GM18505 (cell line): ENCODE data around the gene MAST1.
"Not testable (repeated sequence)": the region's sequence is repeated elsewhere in the genome, so short reads cannot be mapped to it uniquely, and the experiment has no call there.

ENCODE experiments used
- ATAC-seq: cut with Tn5 transposase; IDR thresholded peaks from one replicate; pipeline ENCODE4 v1.9.1; 2021; ENCODE audit not compliant: unreplicated experiment
- POLR2A ChIP-seq: IDR thresholded peaks from 4 replicates; pipeline ENCODE4 v1.6.1; 2011; ENCODE audit warnings: borderline replicate concordance; ENCODE audit not compliant: insufficient read depth, insufficient read length; ENCODE audit errors: extremely low read depth

MAST1 gene

DNA sequence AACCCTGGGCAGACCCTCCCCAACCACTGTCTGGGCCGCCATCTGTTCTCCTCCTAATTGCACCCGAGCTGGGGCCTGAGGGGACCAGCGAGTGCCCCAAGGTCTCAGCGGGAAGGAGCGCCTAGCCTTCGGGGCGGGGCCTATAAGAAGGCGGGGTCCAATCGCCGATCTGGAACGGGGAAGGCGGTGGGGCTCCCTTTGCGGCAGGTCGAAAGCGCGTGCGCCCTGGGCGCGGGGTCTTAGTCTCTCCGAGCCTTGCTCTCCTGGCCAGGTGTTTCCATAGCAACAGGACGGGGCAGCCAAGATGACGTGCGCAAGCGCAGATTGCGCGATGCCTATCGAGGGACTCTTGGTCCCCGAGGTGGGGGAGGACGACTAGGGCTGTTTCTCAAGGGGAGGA lies 2.8 kb downstream of the MAST1 start:
- no peak for ATAC-seq
- no peak for TF ChIP-seq POLR2A

DNA sequence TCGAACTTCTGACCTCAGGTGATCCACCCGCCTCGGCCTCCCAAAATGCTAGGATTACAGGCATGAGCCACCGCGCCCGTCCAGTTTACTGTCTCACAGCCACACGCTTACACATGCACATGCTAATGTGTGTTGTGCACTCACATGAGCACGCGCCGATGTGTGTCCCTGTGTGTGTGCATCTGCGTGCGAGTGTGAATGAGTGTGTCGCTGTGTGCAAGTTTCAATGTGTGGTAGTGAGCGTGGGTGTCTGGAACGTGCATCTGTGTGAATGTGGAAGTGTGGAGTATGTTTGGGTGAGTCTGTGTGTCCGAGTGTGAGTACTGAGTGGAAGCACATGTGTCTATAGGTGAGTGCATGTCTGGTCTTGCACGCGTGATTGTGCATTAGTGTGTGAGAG lies 4.2 kb downstream of the MAST1 start:
- no peak for ATAC-seq
- TF ChIP-seq POLR2A = no peak

DNA sequence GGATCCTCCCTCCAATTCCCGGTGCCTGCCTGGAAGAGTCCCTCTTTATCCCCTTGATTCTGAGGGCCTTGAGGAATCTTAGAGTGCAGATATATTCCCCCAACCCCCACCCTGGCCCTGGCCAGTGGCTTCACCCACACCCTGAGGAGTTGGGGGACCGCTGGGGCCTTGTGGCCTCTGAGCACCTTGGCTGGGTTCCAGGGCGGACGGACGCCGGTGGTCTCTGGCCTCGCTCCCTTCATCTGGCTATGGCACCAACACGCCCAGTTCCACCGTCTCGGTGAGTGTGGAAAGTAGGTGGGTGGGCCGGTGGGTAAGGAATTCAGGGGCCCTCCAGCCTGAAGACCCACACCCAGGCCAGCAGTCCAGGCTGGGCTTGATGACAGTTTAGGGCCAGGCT lies 5.0 kb downstream of the MAST1 start:
- TF ChIP-seq POLR2A = no peak
- ATAC-seq = no peak

DNA sequence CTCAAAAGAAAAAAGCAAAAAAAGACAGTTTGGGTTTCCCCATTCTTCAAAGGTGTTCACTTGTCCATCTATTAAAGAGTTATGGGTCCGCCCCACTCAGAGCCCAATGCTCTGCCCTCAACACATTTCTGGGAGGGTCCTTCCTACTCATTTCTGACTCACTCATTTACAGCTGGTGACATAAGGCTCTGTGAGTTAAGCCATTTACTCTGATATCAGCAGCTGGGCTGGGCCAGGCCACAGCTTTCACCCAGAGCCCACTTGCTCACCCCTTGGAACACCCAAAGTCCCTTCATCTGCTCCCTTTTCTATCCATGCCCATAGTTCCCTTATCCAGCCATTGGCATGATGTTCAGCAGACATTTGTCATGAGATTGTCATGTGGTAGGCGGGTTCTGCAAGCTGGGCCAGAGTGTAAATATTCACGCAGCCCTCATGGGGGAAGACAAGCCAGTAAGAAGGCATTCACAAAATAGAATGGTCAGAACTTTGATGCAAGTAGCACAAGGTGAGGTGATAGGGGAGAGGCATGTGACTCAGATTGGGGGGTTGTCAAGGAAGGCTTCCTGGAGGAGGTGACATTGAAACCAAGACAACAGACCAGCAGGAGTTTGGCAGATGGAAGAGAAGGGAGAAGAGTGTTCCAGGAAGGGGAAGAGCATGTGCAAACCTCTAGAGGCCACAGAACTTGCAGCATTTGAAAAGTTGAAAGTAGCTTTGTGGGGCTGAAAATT lies 5.9 kb downstream of the MAST1 start:
- no peak for ATAC-seq
- no peak for TF ChIP-seq POLR2A

DNA sequence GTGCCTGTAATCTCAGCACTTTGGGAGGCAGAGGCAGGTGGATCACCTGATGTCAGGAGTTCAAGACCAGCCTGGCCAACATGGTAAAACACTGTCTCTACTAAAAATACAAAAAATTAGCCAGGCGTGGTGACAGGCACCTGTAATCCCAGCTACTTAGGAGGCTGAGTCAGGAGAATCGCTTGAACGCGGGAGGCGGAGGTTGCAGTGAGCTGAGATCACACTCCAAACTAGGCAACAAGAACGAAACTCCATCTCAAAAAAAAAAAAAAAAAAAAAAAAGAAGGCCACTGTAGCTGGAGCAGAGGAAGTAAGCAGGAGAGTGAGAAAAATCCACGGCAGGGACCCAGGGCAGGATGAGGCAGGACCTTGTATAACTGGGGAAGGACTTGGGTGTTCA lies 8.3 kb downstream of the MAST1 start:
- ATAC-seq = not testable (repeated sequence)

DNA sequence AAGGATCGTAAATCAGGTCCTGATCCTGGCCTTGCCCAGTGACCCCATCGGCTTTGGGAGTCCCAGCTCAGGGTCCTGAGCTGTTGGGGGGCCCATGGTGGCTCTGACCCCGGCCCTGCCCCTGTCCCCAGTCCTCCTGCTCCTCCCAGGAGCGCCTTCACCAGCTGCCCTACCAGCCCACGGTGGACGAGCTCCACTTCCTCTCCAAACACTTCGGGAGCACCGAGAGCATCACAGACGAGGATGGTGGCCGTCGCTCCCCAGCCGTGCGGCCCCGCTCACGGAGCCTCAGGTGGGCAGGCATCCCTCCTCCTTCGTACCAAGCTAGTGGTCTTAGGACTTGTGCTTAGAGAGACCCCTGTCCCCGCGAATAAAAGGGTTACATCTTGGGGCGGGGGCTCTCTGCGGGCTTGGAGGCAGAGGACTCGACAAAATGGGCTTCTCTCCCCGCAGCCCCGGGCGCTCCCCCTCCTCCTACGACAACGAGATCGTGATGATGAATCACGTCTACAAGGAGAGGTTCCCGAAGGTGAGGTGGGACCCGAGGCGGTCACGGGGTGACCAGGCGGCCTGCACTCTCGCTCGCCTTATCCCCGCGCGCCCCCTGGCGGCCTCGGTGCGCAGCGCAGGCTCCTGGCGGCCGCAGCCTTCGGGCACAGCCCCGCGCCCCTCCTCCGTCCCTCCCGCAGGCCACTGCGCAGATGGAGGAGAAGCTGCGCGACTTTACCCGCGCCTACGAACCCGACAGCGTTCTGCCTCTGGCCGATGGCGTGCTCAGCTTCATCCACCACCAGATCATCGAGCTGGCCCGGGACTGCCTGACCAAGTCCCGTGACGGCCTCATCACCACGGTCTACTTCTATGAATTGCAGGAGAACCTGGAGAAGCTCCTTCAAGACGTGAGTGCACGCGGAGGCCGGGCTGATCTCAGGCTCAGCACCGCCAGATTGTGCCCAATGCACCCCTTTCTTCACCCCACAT lies 9.1 kb downstream of the MAST1 start:
- ATAC-seq = peak; percentile 69

DNA sequence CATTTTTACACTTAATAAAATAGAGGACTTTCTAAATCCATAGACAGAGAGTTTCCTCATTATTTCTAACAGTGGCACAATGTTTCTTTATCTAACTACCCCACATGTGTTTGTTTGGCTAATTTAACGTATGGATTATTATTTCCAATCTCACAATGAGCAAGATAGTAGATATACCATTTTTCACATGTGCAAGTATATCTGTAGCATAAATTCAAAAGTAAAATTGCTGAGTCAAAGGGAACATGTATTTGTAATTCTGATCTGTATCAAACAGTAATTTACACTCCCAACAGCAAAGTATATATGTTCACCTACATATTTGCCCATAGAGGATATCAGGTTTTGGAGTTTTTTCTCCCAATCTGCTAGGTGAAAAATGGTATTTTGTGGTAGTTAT lies 18.3 kb downstream of the MAST1 start:
- no peak for TF ChIP-seq POLR2A
- no peak for ATAC-seq

More for the DNA sequence above, 9.1 kb downstream of the MAST1 start:
- no peak for TF ChIP-seq POLR2A

DNA sequence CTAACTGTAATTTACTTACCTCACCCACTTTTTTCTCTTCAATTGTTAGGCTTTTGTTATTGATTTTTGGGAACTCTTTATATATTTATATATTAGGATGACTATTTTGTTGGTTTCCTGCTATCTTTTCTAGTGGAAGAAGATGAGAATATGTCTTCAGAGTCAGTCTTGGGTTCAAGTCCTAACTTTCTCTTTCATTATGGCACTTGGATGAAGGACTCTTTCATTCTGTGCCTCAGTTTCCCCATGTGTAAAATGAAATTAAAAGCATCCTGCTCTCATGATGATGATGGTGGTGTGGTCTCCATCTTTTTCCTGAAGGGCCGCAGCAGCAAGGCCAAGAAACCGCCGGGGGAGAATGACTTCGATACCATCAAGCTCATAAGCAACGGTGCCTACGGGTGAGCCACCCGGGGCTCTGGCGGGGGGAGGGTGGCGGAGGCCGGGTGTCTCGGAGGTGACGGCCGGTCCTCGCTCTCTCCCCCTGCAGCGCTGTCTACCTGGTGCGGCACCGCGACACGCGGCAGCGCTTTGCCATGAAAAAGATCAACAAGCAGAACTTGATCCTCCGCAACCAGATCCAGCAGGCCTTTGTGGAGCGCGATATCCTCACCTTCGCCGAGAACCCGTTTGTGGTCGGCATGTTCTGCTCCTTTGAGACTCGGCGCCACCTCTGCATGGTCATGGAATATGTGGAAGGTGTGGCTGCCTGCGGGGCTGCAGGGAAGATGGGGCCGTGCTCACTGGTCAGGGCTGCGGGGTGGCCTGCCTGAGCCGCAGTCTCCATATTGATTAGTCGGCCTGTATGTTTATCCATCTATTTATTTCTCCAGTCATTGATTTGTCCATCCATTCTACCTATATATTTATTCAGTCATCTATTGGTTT lies 20.0 kb downstream of the MAST1 start:
- ATAC-seq = no peak
- no peak for TF ChIP-seq POLR2A

DNA sequence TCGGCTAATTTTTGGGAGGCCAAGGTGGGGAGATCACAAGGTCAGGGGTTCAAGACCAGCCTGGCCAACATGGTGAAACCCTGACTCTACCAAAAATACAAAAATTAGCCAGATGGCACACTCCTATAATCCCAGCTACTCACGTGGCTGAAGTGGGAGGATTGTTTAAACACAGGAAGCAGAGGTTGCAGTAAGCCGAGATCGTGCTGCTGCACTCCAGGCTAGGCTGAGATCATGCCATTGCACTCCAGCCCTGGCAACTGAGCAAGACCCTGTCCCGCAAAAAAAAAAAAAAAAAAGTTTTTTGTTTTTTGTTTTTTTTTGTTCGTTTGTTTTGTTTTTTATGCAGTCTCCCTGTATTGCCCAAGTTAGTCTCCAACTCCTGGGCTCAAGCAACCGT lies 21.2 kb downstream of the MAST1 start:
- no peak for ATAC-seq

DNA sequence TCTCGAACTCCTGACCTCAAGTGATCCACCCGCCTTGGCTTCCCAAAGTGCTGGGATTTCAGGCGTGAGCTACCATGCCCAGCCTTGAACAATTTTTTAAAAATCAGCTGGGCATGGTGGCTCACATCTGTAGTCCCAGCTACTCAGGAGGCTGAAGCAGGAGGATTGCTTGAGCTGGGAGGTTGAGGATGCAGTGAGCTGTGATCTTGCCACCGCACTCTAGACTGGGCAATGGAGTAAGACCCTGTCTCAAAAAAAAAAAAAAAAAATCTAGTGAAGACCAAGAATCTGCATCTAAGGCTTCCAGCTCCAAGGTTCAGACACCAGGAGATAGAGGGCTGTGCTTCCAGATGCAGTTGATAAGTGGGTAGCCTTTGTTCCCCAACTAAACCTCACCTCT lies 25.8 kb downstream of the MAST1 start:
- no peak for TF ChIP-seq POLR2A
- ATAC-seq = no peak

More for the DNA sequence above, 21.2 kb downstream of the MAST1 start:
- TF ChIP-seq POLR2A = no peak

DNA sequence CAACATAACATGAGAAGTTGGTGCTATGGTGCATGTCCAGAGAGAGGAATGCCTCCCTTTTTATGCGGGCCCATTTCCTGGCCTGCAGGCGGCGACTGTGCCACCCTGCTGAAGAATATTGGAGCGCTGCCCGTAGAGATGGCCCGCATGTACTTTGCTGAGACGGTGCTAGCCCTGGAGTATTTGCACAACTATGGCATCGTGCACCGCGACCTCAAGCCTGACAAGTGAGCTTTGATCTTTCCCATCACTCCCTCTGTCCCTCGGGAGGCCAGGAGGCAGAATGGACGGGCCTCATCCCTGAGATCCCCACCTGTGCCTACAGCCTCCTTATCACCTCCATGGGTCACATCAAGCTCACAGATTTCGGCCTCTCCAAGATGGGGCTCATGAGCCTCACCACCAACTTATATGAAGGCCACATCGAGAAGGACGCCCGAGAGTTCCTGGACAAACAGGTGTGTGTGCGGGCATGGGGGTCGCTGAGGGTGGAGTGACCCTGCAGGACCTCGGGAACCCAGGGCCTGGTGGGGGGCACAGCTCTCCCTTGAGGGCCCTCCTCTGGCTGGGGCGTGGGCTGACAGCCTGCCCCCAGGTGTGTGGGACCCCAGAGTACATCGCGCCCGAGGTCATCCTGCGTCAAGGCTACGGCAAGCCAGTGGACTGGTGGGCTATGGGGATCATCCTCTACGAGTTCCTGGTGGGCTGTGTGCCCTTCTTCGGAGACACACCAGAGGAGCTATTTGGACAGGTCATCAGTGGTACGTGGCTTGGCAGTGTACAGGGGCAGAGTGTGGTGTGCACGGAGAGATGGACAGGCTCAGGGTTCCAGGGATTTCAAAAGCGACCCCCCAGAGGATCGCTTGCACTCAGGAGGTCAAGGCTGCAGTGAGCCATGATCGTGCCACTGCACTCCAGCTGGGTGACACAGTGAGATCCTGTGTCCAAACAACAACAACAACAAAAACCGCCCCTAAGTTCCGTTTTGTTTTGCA lies 26.7 kb downstream of the MAST1 start:
- no peak for TF ChIP-seq POLR2A
- no peak for ATAC-seq
